ENCODE measurements around the gene SLC6A17.

SLC6A17 gene

GRCh38 chr1:110135666-110136065 lies 14.6 kb upstream of the SLC6A17 start:
- no peak for DNase-seq (ENCODE audit: low read depth in 2 of 2)

- DNase-seq (ENCODE audit: low read depth in 2 of 2), result peak in 1 of 2 donors; percentile 7
These were observed 13.4 kb upstream of the SLC6A17 start for GRCh38 chr1:110136911-110137310.

- DNase-seq (ENCODE audit: low read depth in 2 of 2), result no peak
These were observed 11.3 kb upstream of the SLC6A17 start for GRCh38 chr1:110138956-110139355.

- DNase-seq (ENCODE audit: low read depth in 2 of 2), result no peak
These were observed 5.9 kb upstream of the SLC6A17 start for GRCh38 chr1:110144366-110144765.

GRCh38 chr1:110148961-110149360 lies 1.3 kb upstream of the SLC6A17 start:
- DNase-seq (ENCODE audit: low read depth in 2 of 2), result no peak

- no peak for DNase-seq (ENCODE audit: low read depth in 2 of 2)
These were observed 928 bp downstream of the SLC6A17 start for GRCh38 chr1:110151175-110151669.

- no peak for DNase-seq (ENCODE audit: low read depth in 2 of 2)
These were observed 2.0 kb downstream of the SLC6A17 start for GRCh38 chr1:110152133-110152785.

- no peak for DNase-seq (ENCODE audit: low read depth in 2 of 2)
These were observed 3.2 kb downstream of the SLC6A17 start for GRCh38 chr1:110153407-110153950.

- no peak for DNase-seq (ENCODE audit: low read depth in 2 of 2)
These were observed 5.7 kb downstream of the SLC6A17 start for GRCh38 chr1:110155878-110156522.

GRCh38 chr1:110158261-110158660 lies 8.0 kb downstream of the SLC6A17 start:
- no peak for DNase-seq (ENCODE audit: low read depth in 2 of 2)

GRCh38 chr1:110159168-110159567 lies 8.9 kb downstream of the SLC6A17 start:
- DNase-seq (ENCODE audit: low read depth in 2 of 2), result no peak

GRCh38 chr1:110160538-110161100 lies 10.3 kb downstream of the SLC6A17 start:
- DNase-seq (ENCODE audit: low read depth in 2 of 2), result no peak

- no peak for DNase-seq (ENCODE audit: low read depth in 2 of 2)
These were observed 10.9 kb downstream of the SLC6A17 start for GRCh38 chr1:110161165-110161564.

- DNase-seq (ENCODE audit: low read depth in 2 of 2), result no peak
These were observed 11.6 kb downstream of the SLC6A17 start for GRCh38 chr1:110161849-110162248.

GRCh38 chr1:110163591-110163990 lies 13.3 kb downstream of the SLC6A17 start:
- no peak for DNase-seq (ENCODE audit: low read depth in 2 of 2)

- DNase-seq (ENCODE audit: low read depth in 2 of 2), result no peak
These were observed 14.5 kb downstream of the SLC6A17 start for GRCh38 chr1:110164725-110165350.

- DNase-seq (ENCODE audit: low read depth in 2 of 2), result no peak
These were observed 15.5 kb downstream of the SLC6A17 start for GRCh38 chr1:110165761-110166231.

- no peak for DNase-seq (ENCODE audit: low read depth in 2 of 2)
These were observed 16.6 kb downstream of the SLC6A17 start for GRCh38 chr1:110166861-110167260.

GRCh38 chr1:110170766-110171733 lies 20.8 kb downstream of the SLC6A17 start:
- no peak for DNase-seq (ENCODE audit: low read depth in 2 of 2)

- DNase-seq (ENCODE audit: low read depth in 2 of 2), result no peak
These were observed 21.7 kb downstream of the SLC6A17 start for GRCh38 chr1:110172001-110172400.
